ENCODE results near the gene MALRD1.

DNA sequence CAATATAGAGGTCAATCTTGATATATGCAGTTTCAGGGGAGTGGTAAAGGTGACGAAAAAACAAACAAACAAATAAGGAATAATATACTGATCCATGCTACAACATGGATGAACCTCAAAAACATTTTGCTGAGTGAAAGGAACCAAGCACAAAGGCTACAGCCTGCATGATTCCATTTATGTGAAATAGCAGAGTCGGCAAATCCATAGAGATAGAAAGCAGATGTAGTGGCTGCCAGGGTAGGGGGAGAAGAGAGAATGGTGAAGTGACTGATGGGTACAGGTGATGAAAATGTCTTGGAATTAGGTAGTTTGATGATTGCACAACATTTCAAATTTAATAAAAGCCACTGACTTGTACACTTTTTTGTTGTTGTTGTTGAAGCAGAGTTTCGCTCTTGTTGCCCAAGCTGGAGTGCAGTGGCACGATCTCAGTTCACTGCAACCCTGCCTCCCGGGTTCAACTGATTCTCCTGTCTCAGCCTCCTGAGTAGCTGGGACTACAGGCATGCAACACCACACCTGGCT lies 71.8 kb downstream of the MALRD1 start:
- TF ChIP-seq, protein P1, sequence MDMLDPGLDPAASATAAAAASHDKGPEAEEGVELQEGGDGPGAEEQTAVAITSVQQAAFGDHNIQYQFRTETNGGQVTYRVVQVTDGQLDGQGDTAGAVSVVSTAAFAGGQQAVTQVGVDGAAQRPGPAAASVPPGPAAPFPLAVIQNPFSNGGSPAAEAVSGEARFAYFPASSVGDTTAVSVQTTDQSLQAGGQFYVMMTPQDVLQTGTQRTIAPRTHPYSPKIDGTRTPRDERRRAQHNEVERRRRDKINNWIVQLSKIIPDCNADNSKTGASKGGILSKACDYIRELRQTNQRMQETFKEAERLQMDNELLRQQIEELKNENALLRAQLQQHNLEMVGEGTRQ (CRISPR knock-in tag; IDR thresholded peaks at IDR 0.05): no peak
- no peak for TF ChIP-seq TCF7 (CRISPR knock-in tag; IDR thresholded peaks at IDR 0.05; ENCODE audit: low read depth)
